OCI-LY7 (cell line): Measurements from ENCODE around the gene ADSS1. TPM values are rescaled to one million over a fixed set of nuclear protein-coding genes. Genes with fewer than 3 reads are reported as not detected.

Experiments used
- BruUV-seq: library from RNA; stranded (reverse); fragments of 400-500 nt; replicated peaks from 2 replicates; lab custom pipeline; 2021; lab: Mats Ljungman, UMichigan
- CTCF ChIA-PET: fragments of 300-600 bp; sonication (Branson Sonifier 250); formaldehyde crosslinking; loops from one replicate; lab custom pipeline; 2022; ENCODE audit warnings: antibody characterized with exemption; ENCODE audit not compliant: unreplicated experiment; lab: Charles Lee
- POLR2A ChIA-PET: fragments of 300-600 bp; sonication (Branson Sonifier 250); formaldehyde crosslinking; loops from one replicate; lab custom pipeline; 2022; ENCODE audit warnings: antibody characterized with exemption; lab: Charles Lee
- DNase-seq: peaks from one replicate; pipeline ENCODE4 v3.0.0-alpha.2; 2015; ENCODE audit warnings: low spot score
- H2AFZ ChIP-seq: fragments of 200-600 bp; sonication (generic), shearing (Covaris generic); 2 replicates; pipeline ENCODE4 v1.6.1; 2014; ENCODE audit warnings: mild to moderate bottlenecking, antibody characterized with exemption, low read length, moderate library complexity
- H3K27ac ChIP-seq: fragments of 200-600 bp; sonication (generic); 2 replicates; pipeline ENCODE4 v1.5.1; 2014; ENCODE audit warnings: mixed run types, low read depth, mild to moderate bottlenecking, moderate library complexity, low read length, inconsistent platforms; ENCODE audit not compliant: poor library complexity, severe bottlenecking
- H3K36me3 ChIP-seq: fragments of 200-600 bp; sonication (generic); 2 replicates; pipeline ENCODE4 v1.6.1; 2014; ENCODE audit warnings: mild to moderate bottlenecking, antibody characterized with exemption, low read length, moderate library complexity, mixed read lengths; ENCODE audit not compliant: insufficient read depth
- H3K4me1 ChIP-seq: fragments of 200-600 bp; sonication (generic); 2 replicates; pipeline ENCODE4 v1.5.1; 2014; ENCODE audit warnings: mild to moderate bottlenecking, low read length; ENCODE audit not compliant: insufficient read depth, poor library complexity, severe bottlenecking
- H3K4me2 ChIP-seq: fragments of 200-600 bp; sonication (generic); 2 replicates; pipeline ENCODE4 v1.6.1; 2014; ENCODE audit warnings: mild to moderate bottlenecking, low read length
- H3K4me3 ChIP-seq: fragments of 200-600 bp; sonication (generic); 2 replicates; pipeline ENCODE4 v1.5.1; 2014; ENCODE audit warnings: mild to moderate bottlenecking, low read depth, low read length; ENCODE audit not compliant: poor library complexity, severe bottlenecking
- H3K79me2 ChIP-seq: fragments of 200-600 bp; sonication (generic); 2 replicates; pipeline ENCODE4 v1.6.1; 2016; ENCODE audit warnings: low read depth, mild to moderate bottlenecking, low read length, moderate library complexity, mixed read lengths; ENCODE audit not compliant: insufficient read depth
- H3K9me2 ChIP-seq: fragments of 200-600 bp; sonication (generic); 2 replicates; pipeline ENCODE4 v1.6.1; 2016; ENCODE audit warnings: mild to moderate bottlenecking, low read length, mixed read lengths; ENCODE audit not compliant: insufficient read depth
- H3K9me3 ChIP-seq: fragments of 200-600 bp; sonication (generic); 2 replicates; pipeline ENCODE4 v1.6.1; 2014; ENCODE audit warnings: mild to moderate bottlenecking, mixed run types, low read length, mixed read lengths
- H4K20me1 ChIP-seq: fragments of 200-600 bp; sonication (generic); 2 replicates; pipeline ENCODE4 v1.6.1; 2014; ENCODE audit warnings: mild to moderate bottlenecking, antibody characterized with exemption, low read length, moderate library complexity, mixed read lengths; ENCODE audit not compliant: insufficient read depth
- EZH2phosphoT487 ChIP-seq: fragments of 200-600 bp; sonication (generic); IDR thresholded peaks from 2 replicates; pipeline ENCODE4 v1.6.1; 2018; ENCODE audit warnings: low read depth, borderline replicate concordance, mild to moderate bottlenecking, mixed run types, antibody characterized with exemption, low read length, moderate library complexity, mixed read lengths
- intact Hi-C: fragments of 100-400 bp; cut with micrococcal nuclease; formaldehyde crosslinking; loops from one replicate; pipeline ENCODE4 v1.10.0; 2022; ENCODE audit not compliant: unreplicated experiment
- total RNA-seq, 2 experiments: library from RNA; depleted of rRNA in 1 of 2; stranded (reverse); fragments of >200 nt in 1 of 2; shearing (Covaris generic) in 1 of 2; gene quantifications; 2 replicates each; pipeline ENCODE4 v1.2.3, GENCODE V29; 2014 to 2022
- TF ChIP-seq, protein P1 (sequence below): fragments of 200-600 bp; sonication (generic); conservative IDR thresholded peaks from 2 replicates; pipeline ENCODE4 v1.5.1; 2014; ENCODE audit warnings: mild to moderate bottlenecking, antibody characterized with exemption, low read length, moderate library complexity, mixed read lengths

ADSS1 gene
- total RNA-seq, 2 experiments from 2014 or later: 2.8 TPM; not detected in 1

DNA sequence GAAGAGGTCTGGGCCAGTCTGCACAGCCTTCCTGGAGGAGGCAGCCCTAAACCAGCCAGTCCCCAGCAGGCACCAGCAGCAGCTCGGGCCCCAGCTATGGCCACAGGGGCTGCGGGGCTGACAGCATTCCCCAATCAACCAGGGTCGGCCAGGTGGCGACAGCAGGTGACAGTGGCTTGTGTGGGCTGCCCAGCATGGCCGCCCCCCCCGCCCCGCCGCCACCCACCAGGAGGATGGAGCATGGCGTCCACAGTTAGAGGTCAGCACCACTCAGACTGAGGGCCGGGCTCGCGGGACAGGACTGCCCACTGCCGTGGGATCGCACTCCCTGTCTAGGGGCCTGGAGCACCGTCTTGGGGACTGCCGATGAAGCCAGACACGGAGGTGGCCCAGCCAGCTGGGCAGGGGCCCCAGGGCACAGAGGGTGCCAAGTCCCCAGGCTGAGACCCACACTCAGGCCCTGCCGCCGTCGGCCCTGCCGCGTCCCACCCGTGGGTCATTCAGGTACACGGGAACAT, 56.5 kb downstream of the ADSS1 start:
- H3K79me2 ChIP-seq: no peaks in the 10 kb centered on the region
- intact Hi-C loops: no loop called here
- TF ChIP-seq EZH2phosphoT487: no peak
- TF ChIP-seq, protein P1, sequence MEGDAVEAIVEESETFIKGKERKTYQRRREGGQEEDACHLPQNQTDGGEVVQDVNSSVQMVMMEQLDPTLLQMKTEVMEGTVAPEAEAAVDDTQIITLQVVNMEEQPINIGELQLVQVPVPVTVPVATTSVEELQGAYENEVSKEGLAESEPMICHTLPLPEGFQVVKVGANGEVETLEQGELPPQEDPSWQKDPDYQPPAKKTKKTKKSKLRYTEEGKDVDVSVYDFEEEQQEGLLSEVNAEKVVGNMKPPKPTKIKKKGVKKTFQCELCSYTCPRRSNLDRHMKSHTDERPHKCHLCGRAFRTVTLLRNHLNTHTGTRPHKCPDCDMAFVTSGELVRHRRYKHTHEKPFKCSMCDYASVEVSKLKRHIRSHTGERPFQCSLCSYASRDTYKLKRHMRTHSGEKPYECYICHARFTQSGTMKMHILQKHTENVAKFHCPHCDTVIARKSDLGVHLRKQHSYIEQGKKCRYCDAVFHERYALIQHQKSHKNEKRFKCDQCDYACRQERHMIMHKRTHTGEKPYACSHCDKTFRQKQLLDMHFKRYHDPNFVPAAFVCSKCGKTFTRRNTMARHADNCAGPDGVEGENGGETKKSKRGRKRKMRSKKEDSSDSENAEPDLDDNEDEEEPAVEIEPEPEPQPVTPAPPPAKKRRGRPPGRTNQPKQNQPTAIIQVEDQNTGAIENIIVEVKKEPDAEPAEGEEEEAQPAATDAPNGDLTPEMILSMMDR: no peak

DNA sequence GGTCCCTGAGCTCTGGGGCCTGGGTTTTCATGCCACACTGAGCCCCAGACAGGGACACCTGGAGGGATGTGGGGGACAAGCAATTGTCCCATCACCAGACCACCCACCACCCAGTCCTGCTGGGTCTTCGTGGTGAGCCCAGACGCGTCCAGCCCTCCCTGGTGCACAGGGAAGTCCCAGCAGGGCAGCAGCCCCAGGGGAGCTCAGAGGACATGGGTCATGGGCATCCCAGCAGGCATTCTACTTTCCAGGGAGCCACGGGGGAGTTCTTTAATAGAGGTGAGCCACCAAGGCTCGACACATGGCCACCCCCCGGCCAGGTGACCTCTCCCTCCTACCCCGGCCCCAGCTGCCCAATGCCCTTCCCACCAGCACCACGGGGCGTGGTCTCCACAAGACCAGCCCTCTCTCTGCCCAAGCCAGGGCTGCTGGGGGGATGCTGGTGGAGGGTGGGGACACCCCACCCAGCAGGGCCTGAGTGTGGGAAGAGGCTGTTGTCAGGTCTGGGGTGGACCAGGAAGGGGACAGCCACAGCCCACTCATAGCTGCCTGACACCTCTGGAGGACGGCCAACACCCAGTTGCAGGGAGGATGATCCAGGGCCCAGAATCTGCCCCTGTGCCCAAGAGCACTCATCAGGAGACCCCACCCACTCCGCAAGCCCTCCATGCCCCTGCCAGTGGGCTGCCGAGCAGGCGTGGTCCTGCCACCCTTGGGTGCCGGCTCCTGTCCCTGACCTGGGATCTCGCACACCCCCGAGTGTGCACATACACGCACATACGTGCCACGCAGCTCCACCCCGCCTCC, 57.4 kb downstream of the ADSS1 start:
- H2AFZ ChIP-seq: no peak overlapping the region
- H4K20me1 ChIP-seq: no peaks in the 10 kb centered on the region
- BruUV-seq: no TSS peak
- intact Hi-C loops: no loop called here
- H3K4me1 ChIP-seq: no peaks in the 10 kb centered on the region
- H3K9me2 ChIP-seq: no peaks in the 10 kb centered on the region
- no peaks in the 10 kb centered on the region for H3K79me2 ChIP-seq
- H3K4me2 ChIP-seq: no peak overlapping the region
- H3K9me3 ChIP-seq: no peaks in the 10 kb centered on the region
- TF ChIP-seq, protein P1: no peak
- no peak for TF ChIP-seq EZH2phosphoT487
- DNase-seq: no peak
- H3K36me3 ChIP-seq: peaks cover 9% of the 10 kb centered on the region
- H3K4me3 ChIP-seq: no peak overlapping the region
- ChIA-PET POLR2A (no interaction called here), CTCF (no interaction called here)
- H3K27ac ChIP-seq: no peak overlapping the region

More for the DNA sequence above, 56.5 kb downstream of the ADSS1 start:
- no peaks in the 10 kb centered on the region for H3K9me2 ChIP-seq
- H3K4me2 ChIP-seq: no peak overlapping the region
- BruUV-seq: no TSS peak
- CTCF ChIA-PET: no interaction called here
- H4K20me1 ChIP-seq: no peaks in the 10 kb centered on the region
- no peak overlapping the region for H2AFZ ChIP-seq
- H3K4me3 ChIP-seq: no peak overlapping the region
- H3K36me3 ChIP-seq: peaks cover 14% of the 10 kb centered on the region
- POLR2A ChIA-PET: no interaction called here
- DNase-seq: no peak
- no peak overlapping the region for H3K27ac ChIP-seq
- no peaks in the 10 kb centered on the region for H3K9me3 ChIP-seq
- H3K4me1 ChIP-seq: no peaks in the 10 kb centered on the region
